Activated gamma-delta T cell treated with Interleukin-2 at 50 U/mL for 16 hours (primary cell): ENCODE results near the gene SUMO1.
A peak's percentile ranks its signal among the peaks of the same experiment; 100 is the strongest.

Experiments
- DNase-seq: peaks from one replicate; pipeline ENCODE4 v3.0.0-alpha.2; 2020

The SUMO1 gene

GRCh38 chr2:202196727-202197126 is 41.7 kb downstream of the SUMO1 start:
- no peak for DNase-seq

- no peak for DNase-seq
Observed at GRCh38 chr2:202194418-202194817, 44.0 kb downstream of the SUMO1 start.

GRCh38 chr2:202193881-202194353 is 44.5 kb downstream of the SUMO1 start:
- no peak for DNase-seq

GRCh38 chr2:202193305-202193704 is 45.1 kb downstream of the SUMO1 start:
- DNase-seq = no peak

- no peak for DNase-seq
Observed at GRCh38 chr2:202187570-202187969, 50.8 kb downstream of the SUMO1 start.

- DNase-seq = no peak
Observed at GRCh38 chr2:202186641-202187202, 51.7 kb downstream of the SUMO1 start.

- DNase-seq = no peak
Observed at GRCh38 chr2:202185156-202185555, 53.2 kb downstream of the SUMO1 start.

- no peak for DNase-seq
Observed at GRCh38 chr2:202184557-202184956, 53.8 kb downstream of the SUMO1 start.

- DNase-seq = peak; percentile 52
Observed at GRCh38 chr2:202178346-202178958, 59.9 kb downstream of the SUMO1 start.

GRCh38 chr2:202172439-202173211 is 65.8 kb downstream of the SUMO1 start:
- DNase-seq = no peak

GRCh38 chr2:202171241-202171825 is 67.1 kb downstream of the SUMO1 start:
- DNase-seq = no peak

- DNase-seq = no peak
Observed at GRCh38 chr2:202169832-202170424, 68.5 kb downstream of the SUMO1 start.

GRCh38 chr2:202169131-202169530 is 69.3 kb downstream of the SUMO1 start:
- DNase-seq = no peak

- DNase-seq = no peak
Observed at GRCh38 chr2:202165945-202166344, 72.5 kb downstream of the SUMO1 start.

- DNase-seq = no peak
Observed at GRCh38 chr2:202165208-202165607, 73.2 kb downstream of the SUMO1 start.

GRCh38 chr2:202164411-202164810 is 74.0 kb downstream of the SUMO1 start:
- no peak for DNase-seq

- DNase-seq = no peak
Observed at GRCh38 chr2:202161151-202161835, 77.1 kb downstream of the SUMO1 start.

- DNase-seq = no peak
Observed at GRCh38 chr2:202158796-202159195, 79.6 kb downstream of the SUMO1 start.

GRCh38 chr2:202157211-202157990 is 81.0 kb downstream of the SUMO1 start:
- no peak for DNase-seq
